Fibroblast of villous mesenchyme (primary cell): Measurements from ENCODE around the gene PTPRB. TPM values are rescaled to one million over a fixed set of nuclear protein-coding genes. Genes with fewer than 3 reads are reported as not detected.

Experiments used
- DNase-seq: peaks from one replicate; pipeline ENCODE4 v3.0.0-alpha.2; 2010; ENCODE audit warnings: low read depth
- H3K4me3 ChIP-seq: 2 replicates; pipeline ENCODE4 v1.5.1; 2011; ENCODE audit warnings: low read depth, mild to moderate bottlenecking, low read length
- CTCF ChIP-seq: IDR thresholded peaks from 2 replicates; pipeline ENCODE4 v1.5.1; 2012; ENCODE audit warnings: low read depth, mild to moderate bottlenecking, low read length; ENCODE audit not compliant: insufficient read depth
- total RNA-seq: library from RNA; depleted of rRNA; stranded (reverse); fragments of >200 nt; gene quantifications from 2 replicates; pipeline ENCODE4 v1.2.3, GENCODE V29; 2012

Gene PTPRB
- total RNA-seq, 1 donor = 0.43 TPM

GRCh38 chr12:70638639-70639360, 1.6 kb upstream of the PTPRB start:
- DNase-seq = no peak
- H3K4me3 ChIP-seq = no peak overlapping the region
- no peak for TF ChIP-seq CTCF

GRCh38 chr12:70635755-70636154, 1.5 kb downstream of the PTPRB start:
- no peak overlapping the region for H3K4me3 ChIP-seq
- no peak for TF ChIP-seq CTCF
- DNase-seq = no peak

GRCh38 chr12:70628701-70629480, 8.3 kb downstream of the PTPRB start:
- DNase-seq = no peak
- TF ChIP-seq CTCF = no peak
- H3K4me3 ChIP-seq = no peak overlapping the region

GRCh38 chr12:70627677-70628076, 9.6 kb downstream of the PTPRB start:
- no peak overlapping the region for H3K4me3 ChIP-seq
- DNase-seq = no peak
- TF ChIP-seq CTCF = no peak

GRCh38 chr12:70626180-70626579, 11.0 kb downstream of the PTPRB start:
- DNase-seq = no peak
- TF ChIP-seq CTCF = no peak
- no peak overlapping the region for H3K4me3 ChIP-seq

- no peak overlapping the region for H3K4me3 ChIP-seq
- TF ChIP-seq CTCF = no peak
- no peak for DNase-seq
These were observed 17.6 kb downstream of the PTPRB start for GRCh38 chr12:70619471-70620152.
